NCI-H1048 (cell line): ENCODE data around the gene CFC1.
"Not testable (repeated sequence)": the region's sequence is repeated elsewhere in the genome, so short reads cannot be mapped to it uniquely, and the experiment has no call there.

ENCODE experiments used
- DNase-seq: peaks from one replicate; lab custom pipeline; 2025; lab: John Stamatoyannopoulos, UW

Gene CFC1

DNA sequence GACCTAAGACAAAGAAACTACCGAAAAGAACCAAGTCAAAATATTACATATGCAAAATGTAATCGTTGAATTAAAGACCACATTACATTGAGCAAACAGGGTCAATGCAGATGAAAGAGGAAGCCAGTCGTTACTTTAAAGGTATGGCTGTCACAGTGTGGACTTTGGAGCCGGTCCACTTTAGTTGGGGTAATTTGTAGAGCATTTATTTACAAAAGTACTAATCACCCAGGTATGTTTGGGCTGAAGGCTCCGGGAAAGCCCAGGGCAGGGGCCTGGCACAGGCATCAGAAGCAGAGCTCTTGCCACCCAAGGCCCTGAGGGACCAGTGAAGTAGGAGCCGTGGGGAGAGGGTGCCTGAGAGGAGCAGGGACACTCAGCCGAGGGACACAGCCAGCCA lies 15.8 kb downstream of the CFC1 start:
- DNase-seq, result not testable (repeated sequence)

DNA sequence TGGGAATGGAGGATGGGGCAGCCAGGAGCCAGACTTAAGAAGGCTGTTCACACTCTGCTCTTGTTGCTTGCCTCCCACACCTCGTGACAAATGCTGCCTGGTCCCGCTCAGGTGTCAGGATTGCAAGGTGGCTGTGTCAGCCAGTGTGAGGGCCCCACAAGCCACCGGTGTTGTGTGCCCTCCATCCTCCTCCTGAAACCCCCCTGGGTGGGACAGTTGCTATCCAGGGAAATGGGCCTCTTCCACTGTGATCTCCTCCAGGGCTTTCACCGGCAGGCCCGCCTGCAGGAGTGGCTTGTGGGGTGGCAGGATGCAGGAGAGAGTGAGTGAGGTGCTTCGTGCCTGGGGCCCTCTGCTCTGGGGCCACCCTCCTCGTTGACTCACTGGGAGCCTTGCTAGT lies 16.4 kb downstream of the CFC1 start:
- DNase-seq, result not testable (repeated sequence)

DNA sequence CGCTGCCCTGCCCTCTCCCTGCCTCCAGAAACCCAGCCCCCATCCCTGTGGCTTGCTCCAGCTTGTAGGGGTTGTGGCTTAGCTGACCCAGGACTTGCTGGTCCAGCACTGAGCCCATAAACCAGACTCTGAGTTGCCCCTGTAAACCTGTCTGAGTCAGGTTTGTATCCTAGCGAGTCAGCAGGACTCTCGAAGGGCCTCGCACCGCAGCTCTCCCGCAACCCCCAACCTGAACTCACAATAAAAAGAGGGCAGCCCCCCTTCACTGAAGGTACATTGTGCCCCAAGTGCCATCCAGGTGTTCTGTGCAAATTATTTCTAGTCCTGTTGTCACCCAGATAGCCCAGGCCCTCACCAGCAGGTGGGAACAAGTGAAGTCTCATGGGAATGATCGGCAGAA lies 17.9 kb downstream of the CFC1 start:
- DNase-seq, result not testable (repeated sequence)

DNA sequence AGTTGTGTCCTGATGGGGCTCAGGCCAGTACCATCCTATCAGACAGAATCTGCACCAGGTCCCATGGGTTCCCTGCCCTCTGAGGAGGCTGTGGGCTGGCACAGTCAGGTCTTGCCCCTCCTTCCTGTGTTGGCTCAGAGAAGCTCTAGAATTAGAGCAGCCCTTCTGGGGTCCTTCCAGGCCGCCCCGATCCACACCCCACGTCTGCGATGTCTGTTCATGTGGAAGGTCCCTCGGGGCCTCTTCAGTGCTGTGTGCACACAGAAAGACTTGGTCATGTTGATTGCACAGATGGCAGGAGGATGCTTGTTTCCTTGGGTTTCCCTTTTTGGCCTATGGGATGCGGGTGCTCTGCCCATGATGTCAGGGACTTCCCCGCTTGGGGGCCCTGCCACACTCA lies 20.3 kb downstream of the CFC1 start:
- not testable (repeated sequence) for DNase-seq

DNA sequence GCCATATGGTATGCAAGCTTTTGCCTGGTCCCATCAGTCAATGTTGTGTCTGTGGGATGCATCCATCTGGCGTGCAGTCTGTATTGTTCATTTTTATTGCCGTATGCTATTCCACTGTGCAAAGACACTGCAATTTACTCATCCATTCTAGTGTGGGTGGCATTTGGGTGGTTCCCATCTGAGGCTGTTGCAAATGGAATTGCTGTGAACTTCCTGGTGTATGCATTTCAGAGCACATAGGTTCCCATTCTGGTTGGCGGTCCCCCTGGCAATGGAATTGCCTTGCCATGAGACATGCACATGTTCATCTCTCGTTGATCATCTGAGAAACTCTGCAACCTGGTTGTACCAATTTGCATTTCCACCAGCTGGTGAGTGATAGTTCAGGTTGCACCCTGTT lies 21.8 kb downstream of the CFC1 start:
- DNase-seq, result not testable (repeated sequence)

DNA sequence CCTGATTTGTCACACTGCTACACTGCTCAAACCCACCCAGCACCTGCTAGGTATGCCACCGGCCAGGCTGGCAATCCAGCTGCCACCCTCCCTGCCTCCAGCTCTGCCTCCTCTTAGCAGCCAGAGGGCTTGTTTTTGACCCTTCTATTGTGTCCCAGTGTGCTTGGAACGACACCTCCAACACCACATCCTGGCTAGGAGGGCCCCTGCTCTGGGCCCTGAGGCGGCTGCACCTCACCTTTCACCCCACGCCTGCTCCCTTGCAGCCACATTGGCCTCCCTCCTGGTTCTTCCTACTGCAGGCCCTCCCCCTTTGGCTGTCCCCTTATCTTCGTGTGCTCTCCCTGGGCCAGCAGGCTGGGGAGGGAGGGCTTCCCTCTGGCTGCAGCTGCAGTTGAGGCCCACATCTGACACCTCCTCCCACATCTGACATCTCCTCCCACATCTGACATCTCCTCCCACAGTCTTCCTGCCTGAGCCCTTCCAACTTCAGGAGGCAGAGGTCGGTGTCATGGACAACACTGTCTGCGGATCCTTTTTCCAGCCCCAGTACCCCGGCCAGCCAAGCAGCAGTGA lies 23.1 kb downstream of the CFC1 start:
- not testable (repeated sequence) for DNase-seq

DNA sequence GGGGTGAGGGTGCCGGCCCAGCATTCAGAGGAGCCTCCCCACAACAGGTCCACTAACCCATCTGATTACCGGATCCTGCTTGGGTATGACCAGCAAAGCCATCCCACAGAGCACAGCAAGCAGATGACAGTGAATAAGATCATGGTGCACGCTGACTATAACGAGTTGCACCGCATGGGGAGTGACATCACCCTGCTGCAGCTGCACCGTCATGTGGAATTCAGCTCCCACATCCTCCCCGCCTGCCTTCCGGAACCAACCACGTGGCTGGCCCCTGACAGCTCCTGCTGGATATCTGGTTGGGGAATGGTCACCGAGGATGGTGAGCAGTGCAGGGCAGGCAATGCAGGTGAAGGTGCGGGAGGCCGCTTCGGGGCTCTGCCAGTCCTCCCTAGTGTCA lies 25.1 kb downstream of the CFC1 start:
- not testable (repeated sequence) for DNase-seq

DNA sequence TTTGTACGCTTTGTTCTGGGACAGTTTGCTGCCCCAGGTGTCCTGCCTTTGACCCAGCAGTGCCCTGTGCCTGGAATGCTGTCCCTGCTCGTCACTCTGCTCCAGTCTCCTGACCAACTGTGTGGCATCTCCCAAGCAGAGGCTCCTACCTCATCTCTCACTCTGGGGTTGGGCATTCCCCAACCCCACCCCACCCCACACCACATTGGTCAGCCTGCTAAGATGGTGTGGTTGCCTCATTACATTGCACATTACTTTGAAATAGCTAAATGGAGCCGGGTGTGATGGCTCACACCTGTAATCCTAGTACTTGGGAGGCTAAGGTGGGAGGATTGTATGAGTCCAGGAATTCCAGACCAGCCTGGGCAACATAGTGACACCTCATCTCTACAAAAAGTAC lies 27.4 kb downstream of the CFC1 start:
- DNase-seq, result not testable (repeated sequence)

DNA sequence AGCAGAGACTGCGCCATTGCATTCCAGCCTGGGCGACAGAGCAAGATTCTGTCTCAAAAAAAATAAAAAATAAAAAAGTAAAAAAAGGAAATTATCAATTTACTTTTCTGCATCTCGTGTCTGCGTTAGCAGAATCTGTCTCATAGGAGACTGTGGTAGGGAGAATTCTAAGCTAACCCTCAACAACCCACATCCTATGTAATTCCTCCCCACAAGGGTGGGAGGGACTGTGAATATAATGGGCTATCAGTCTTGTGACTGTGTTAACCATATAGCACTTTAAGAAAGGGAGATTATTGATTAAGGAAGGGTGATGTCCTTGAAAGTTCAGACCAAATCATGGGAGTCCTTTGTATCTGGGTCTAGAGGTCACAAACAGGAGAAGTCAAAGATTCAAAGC lies 33.2 kb downstream of the CFC1 start:
- DNase-seq, result not testable (repeated sequence)

DNA sequence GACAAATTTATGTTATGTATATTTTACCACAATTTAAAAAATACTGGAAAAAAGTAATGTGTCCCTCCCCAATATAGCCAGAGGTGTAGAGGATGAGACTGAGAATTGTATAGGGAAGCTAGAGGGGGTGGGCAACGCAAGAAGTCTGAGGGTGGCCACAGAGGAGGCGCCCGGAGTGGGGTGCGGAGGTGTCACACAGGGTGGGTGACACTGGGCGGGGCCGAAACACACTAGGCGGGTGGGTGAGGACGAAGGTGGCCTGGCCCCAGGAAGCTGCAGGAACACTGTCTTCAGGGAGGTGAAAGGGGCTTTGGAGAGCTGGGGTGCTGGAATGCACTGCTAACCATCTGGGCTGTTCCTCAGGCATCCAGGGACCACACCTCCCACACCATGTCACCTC lies 42.9 kb downstream of the CFC1 start:
- not testable (repeated sequence) for DNase-seq

DNA sequence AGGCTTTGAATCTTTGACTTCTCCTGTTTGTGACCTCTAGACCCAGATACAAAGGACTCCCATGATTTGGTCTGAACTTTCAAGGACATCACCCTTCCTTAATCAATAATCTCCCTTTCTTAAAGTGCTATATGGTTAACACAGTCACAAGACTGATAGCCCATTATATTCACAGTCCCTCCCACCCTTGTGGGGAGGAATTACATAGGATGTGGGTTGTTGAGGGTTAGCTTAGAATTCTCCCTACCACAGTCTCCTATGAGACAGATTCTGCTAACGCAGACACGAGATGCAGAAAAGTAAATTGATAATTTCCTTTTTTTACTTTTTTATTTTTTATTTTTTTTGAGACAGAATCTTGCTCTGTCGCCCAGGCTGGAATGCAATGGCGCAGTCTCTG lies 45.2 kb downstream of the CFC1 start:
- not testable (repeated sequence) for DNase-seq

DNA sequence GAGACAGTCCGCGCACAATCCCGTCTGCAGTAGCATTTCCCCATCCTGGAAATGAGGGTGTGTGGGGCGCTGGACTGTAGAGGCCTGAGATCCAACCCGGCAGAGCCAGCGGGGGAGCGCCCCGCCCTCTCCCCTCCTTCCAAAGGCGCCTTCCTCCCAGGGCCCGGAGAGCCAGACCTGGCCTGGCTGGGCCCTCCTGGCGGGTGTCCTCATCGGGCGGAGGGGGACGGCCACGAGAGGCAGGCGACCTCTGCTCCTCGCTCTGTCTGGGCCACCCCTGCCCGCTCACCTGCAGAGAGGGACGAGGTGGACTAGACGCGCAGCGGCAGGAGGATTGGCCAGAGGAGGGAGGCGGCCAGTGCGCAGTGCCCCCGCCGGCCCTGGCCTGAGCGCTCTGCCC lies 49.9 kb downstream of the CFC1 start:
- not testable (repeated sequence) for DNase-seq

DNA sequence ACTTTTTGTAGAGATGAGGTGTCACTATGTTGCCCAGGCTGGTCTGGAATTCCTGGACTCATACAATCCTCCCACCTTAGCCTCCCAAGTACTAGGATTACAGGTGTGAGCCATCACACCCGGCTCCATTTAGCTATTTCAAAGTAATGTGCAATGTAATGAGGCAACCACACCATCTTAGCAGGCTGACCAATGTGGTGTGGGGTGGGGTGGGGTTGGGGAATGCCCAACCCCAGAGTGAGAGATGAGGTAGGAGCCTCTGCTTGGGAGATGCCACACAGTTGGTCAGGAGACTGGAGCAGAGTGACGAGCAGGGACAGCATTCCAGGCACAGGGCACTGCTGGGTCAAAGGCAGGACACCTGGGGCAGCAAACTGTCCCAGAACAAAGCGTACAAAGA lies 51.0 kb downstream of the CFC1 start:
- DNase-seq, result not testable (repeated sequence)

DNA sequence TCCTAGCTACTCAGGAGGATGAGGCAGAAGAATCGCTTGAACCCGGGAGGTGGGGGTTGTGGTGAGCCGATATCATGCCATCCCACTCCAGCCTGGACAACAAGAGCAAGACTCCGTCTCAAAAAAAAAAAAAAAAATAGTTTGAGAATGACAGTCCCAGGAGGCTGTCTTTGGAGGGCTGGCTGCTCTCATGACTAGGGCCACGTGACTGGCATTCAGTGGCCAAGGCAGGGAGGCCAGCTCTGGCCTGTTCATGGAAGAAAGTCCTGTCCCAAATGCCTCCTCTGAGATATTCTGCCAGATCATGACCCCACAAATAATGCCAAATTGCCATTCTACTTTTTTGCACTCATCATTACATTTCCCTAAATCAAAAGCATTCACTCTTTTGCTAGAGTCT lies 54.4 kb downstream of the CFC1 start:
- not testable (repeated sequence) for DNase-seq

DNA sequence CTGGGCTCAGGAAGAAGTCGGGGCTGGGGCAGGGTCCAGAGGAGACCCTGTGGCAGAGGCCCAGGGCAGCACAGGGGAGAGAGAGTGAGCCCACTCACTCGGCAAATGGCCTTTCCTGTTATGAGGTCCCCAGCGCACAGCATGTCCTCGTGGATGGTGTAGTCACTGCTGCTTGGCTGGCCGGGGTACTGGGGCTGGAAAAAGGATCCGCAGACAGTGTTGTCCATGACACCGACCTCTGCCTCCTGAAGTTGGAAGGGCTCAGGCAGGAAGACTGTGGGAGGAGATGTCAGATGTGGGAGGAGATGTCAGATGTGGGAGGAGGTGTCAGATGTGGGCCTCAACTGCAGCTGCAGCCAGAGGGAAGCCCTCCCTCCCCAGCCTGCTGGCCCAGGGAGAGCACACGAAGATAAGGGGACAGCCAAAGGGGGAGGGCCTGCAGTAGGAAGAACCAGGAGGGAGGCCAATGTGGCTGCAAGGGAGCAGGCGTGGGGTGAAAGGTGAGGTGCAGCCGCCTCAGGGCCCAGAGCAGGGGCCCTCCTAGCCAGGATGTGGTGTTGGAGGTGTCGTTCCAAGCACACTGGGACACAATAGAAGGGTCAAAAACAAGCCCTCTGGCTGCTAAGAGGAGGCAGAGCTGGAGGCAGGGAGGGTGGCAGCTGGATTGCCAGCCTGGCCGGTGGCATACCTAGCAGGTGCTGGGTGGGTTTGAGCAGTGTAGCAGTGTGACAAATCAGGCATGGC lies 55.4 kb downstream of the CFC1 start:
- DNase-seq, result not testable (repeated sequence)

DNA sequence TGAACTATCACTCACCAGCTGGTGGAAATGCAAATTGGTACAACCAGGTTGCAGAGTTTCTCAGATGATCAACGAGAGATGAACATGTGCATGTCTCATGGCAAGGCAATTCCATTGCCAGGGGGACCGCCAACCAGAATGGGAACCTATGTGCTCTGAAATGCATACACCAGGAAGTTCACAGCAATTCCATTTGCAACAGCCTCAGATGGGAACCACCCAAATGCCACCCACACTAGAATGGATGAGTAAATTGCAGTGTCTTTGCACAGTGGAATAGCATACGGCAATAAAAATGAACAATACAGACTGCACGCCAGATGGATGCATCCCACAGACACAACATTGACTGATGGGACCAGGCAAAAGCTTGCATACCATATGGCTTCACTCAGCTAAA lies 56.6 kb downstream of the CFC1 start:
- not testable (repeated sequence) for DNase-seq
